ENCODE results near the gene ALAD. TPM values are rescaled to one million over a fixed set of nuclear protein-coding genes. Genes with fewer than 3 reads are reported as not detected.

Gene ALAD
- total and polyA plus RNA-seq, 2 of the 8 experiments (the other 6 are each of a cell fraction or from before 2014, with no cell fraction given) = 8.2 to 15.3 TPM

- Histone ChIP-seq H4K5ac (ENCODE audit: insufficient read length, low read depth, low read length) (no peak overlapping the region), H4K20me1 (replicated peaks in 1 of 2; ENCODE audit: control insufficient read depth in 1 of 2, insufficient read depth in 2 of 2, low read length in 2 of 2) (no peaks in the 10 kb centered on the region), H3K23ac (ENCODE audit: insufficient read length) (no peak overlapping the region), H2BK15ac (ENCODE audit: low read length) (no peak overlapping the region), H2BK120ac (replicated peaks; ENCODE audit: low read depth, low read length) (no peak overlapping the region), H2BK12ac (ENCODE audit: low read depth, low read length) (no peak overlapping the region), H3K23me2 (ENCODE audit: low read depth, low read length) (peaks cover 14% of the 10 kb centered on the region), H2BK20ac (ENCODE audit: low read length) (no peak overlapping the region), H3K14ac (ENCODE audit: insufficient read length) (no peak overlapping the region), H3K4me2 (ENCODE audit: insufficient read depth in 1 of 2, low read depth in 2 of 2, low read length in 2 of 2) (no peak overlapping the region), H3K4ac (replicated peaks; ENCODE audit: insufficient read length, low read depth, low read length) (no peak overlapping the region), H3K27me3 (replicated peaks in 1 of 4; ENCODE audit: control insufficient read depth in 3 of 4, extremely low read depth in 1 of 4, insufficient read depth in 3 of 4, low read length in 3 of 4) (peaks cover 0 to 10% (median 5%) of the 10 kb centered on the region in 4 experiments; a peak in 5 of 7 replicates), H4K91ac (replicated peaks; ENCODE audit: insufficient read length, low read length) (no peak overlapping the region), H2AK5ac (ENCODE audit: low read depth, low read length) (no peak overlapping the region), H3K56ac (replicated peaks; ENCODE audit: insufficient read length, low read depth, low read length) (no peak overlapping the region), H2BK5ac (ENCODE audit: low read depth, low read length) (no peak overlapping the region), H3K79me2 (ENCODE audit: control insufficient read depth in 1 of 2, insufficient read depth in 2 of 2, low read length in 2 of 2) (no peaks in the 10 kb centered on the region), H2AFZ (ENCODE audit: low read length) (no peak overlapping the region), H3K9me3 (ENCODE audit: insufficient read depth in 2 of 2, low read depth in 1 of 2, low read length in 1 of 2) (no peaks in the 10 kb centered on the region), H3K36me3 (ENCODE audit: control insufficient read depth in 2 of 4, insufficient read depth in 4 of 4, low read length in 3 of 4) (no peaks in the 10 kb centered on the region), H3K79me1 (ENCODE audit: low read depth, low read length) (no peaks in the 10 kb centered on the region), H3K27ac (ENCODE audit: low read depth, low read length) (no peak overlapping the region), H3K4me1 (replicated peaks in 1 of 4; ENCODE audit: control insufficient read depth in 3 of 4, insufficient read depth in 4 of 4, low read length in 3 of 4) (peaks cover 3 to 5% (median 4%) of the 10 kb centered on the region in 4 experiments), H3K18ac (ENCODE audit: extremely low read depth, low read length) (no peak overlapping the region), H4K8ac (ENCODE audit: extremely low read depth, insufficient read depth, low read length) (no peak overlapping the region), H3K9ac (replicated peaks in 1 of 4; ENCODE audit: extremely low read depth in 1 of 4, low read depth in 3 of 4, low read length in 3 of 4) (no peak overlapping the region), H3K4me3 (ENCODE audit: extremely low read depth in 1 of 4, insufficient read depth in 2 of 4, low read depth in 3 of 4, low read length in 4 of 4) (no peak overlapping the region)
- no peak for TF ChIP-seq FOSL1 (IDR thresholded peaks at IDR 0.05; ENCODE audit: insufficient read depth, low read depth, low read length)
- TF ChIP-seq ASH2L (IDR thresholded peaks at IDR 0.05; ENCODE audit: low read length) = no peak
- no peak for TF ChIP-seq CREB1 (IDR thresholded peaks at IDR 0.05)
- no peak for TF ChIP-seq POU5F1 (IDR thresholded peaks at IDR 0.05; ENCODE audit: low read depth, low read length)
- no peak for TF ChIP-seq CTBP2 (IDR thresholded peaks at IDR 0.05; ENCODE audit: borderline replicate concordance, insufficient read depth, insufficient read length, low read length)
- TF ChIP-seq USF2 (IDR thresholded peaks at IDR 0.05; ENCODE audit: low read length) = no peak
- no peak for TF ChIP-seq TAF7 (optimal IDR thresholded peaks at IDR 0.05; ENCODE audit: borderline replicate concordance, low read depth, low read length)
- no peak for TF ChIP-seq CBX8 (IDR thresholded peaks at IDR 0.05; ENCODE audit: borderline replicate concordance, low read depth, low read length)
- TF ChIP-seq KDM5A (IDR thresholded peaks at IDR 0.05; ENCODE audit: low read length) = no peak
- TF ChIP-seq HDAC2 (IDR thresholded peaks at IDR 0.05; ENCODE audit: borderline replicate concordance in 1 of 2, low read depth in 2 of 2, low read length in 2 of 2) = no peak
- no peak for TF ChIP-seq TEAD4 (IDR thresholded peaks at IDR 0.05; ENCODE audit: low read depth, low read length)
- no peak for TF ChIP-seq SIRT6 (IDR thresholded peaks at IDR 0.05; ENCODE audit: low read length)
- no peak for TF ChIP-seq EP300 (IDR thresholded peaks at IDR 0.05; ENCODE audit: borderline replicate concordance in 1 of 2, low read depth in 2 of 2, low read length in 2 of 2)
- no peak for FAIRE-seq
- CTCF ChIA-PET (ENCODE audit: partially characterized antibody) = interaction anchor here (0.7 to 1.8 kb wide), 4 partner anchors 26 to 70 kb away, joined by 3 to 4 read pairs (median 3); partner anchors contain the start of gene CDC26
- POLR2A ChIA-PET (ENCODE audit: partially characterized antibody) = interaction anchor here (0.6 kb wide), 1 partner anchor 12 kb away, joined by 4 read pairs; no protein-coding TSS in a partner anchor
- DNase-seq (ENCODE audit: low read depth in 1 of 2, low spot score in 2 of 2) = no peak
- 91% methylated on average over 2 of the region's 2 CpGs; no CpG with 5 or more reads in 1 of the 2 experiments for whole genome bisulfite sequencing, 2 experiments (ENCODE audit: extremely low coverage in 1 of 2, insufficient coverage in 1 of 2, insufficient read length in 1 of 2, insufficient replicate concordance in 2 of 2, low coverage in 1 of 2, low lambda C conversion rate in 2 of 2, missing lambda C conversion rate in 1 of 2)
Measured at GRCh38 chr9:113345190-113345589, 55.9 kb downstream of the ALAD start.

All from H1 (cell line).